Hematopoietic multipotent progenitor cell treated with erythropoietin and hydrocortisone succinate and interleukin-3 and kit ligand, for 4 days (in vitro differentiated cells): ENCODE results near the gene THOC2.
"Not testable (repeated sequence)": the region's sequence is repeated elsewhere in the genome, so short reads cannot be mapped to it uniquely, and the experiment has no call there.

Experiments
- DNase-seq: peaks from one replicate; pipeline ENCODE4 v3.0.0-alpha.2; 2015

Gene THOC2

DNA sequence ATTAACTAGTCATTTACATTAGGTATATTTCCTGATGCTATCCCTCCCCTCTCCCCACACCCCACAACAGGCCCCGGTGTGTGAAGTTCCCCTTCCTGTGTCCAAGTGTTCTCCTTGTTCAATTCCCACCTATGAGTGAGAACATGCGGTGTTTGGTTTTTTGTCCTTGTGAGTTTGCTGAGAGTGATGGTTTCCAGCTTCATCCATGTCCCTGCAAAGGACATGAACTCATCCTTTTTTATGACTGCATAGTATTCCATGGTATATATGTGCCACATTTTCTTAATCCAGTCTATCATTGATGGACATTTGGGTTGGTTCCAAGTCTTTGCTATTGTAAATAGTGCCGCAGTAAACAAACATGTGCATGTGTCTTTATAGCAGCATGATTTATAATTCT, 69.1 kb downstream of the THOC2 start:
- not testable (repeated sequence) for DNase-seq

DNA sequence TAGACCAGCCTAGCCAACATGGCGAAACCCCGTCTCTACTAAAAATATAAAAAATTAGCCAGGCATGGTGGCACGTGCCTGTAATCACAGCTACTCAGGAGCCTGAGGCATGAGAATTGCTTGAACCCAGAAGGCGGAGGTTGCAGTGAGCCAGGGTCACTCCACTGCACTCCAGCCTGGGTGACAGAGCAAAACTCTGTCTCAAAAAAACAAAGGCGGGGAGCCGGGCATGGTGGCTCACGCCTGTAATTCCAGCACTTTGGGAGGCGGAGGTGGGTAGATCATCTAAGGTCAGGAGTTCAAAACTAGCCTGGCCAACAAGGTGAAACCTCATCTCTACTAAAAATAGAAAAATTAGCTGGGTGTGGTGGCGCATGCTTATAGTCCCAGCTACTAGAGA, 76.3 kb downstream of the THOC2 start:
- not testable (repeated sequence) for DNase-seq

DNA sequence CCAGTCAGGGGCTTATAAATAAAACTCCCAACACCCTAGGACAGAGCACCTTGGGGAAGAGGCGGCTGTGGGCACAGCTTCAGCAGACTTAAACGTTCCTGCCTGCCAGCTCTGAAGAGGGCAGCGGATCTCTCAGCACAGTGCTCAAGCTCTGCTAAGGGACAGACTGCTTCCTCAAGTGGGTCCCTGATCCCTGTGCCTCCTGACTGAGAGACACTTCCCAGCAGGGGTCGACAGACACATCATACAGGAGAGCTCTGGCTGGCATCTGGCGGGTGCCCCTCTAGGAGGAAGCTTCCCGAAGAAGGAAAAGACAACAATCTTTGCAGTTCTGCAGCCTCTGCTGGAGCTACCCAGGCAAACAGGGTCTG, 84.1 kb downstream of the THOC2 start:
- DNase-seq: not testable (repeated sequence)

DNA sequence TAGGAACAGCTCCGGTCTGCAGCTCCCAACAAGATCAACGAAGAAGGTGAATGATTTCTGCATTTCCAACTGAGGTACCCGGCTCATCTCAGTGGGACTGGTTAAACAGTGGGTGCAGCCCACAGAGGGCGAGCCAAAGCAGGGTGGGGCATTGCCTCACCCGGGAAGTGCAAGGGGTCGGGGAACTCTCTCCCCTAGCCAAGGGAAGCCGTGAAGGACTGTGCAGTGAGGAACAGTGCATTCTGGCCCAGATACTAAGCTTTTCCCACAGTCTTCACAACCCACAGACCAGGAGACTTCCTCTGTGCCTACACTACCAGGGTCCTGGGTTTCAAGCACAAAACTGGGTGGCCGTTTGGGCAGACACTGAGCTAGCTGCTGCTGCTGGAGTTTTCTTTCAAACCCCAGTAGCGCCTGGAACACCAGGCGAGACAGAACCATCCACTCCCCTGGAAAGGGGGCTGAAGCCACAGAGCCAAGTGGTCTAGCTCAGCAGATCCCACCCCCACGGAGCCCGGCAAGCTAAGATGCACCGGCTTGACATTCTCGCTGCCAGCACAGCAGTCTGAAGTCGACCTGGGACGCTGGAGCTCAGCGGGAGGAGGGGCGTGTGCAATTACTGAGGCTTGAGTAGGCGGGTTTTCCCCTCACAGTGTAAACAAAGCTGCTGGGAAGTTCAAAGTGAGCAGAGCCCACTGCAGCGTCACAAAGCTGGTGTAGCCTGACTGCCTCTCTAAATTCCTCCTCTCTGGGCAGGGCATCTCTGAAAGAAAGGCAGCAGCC, 84.6 kb downstream of the THOC2 start:
- DNase-seq: no peak

DNA sequence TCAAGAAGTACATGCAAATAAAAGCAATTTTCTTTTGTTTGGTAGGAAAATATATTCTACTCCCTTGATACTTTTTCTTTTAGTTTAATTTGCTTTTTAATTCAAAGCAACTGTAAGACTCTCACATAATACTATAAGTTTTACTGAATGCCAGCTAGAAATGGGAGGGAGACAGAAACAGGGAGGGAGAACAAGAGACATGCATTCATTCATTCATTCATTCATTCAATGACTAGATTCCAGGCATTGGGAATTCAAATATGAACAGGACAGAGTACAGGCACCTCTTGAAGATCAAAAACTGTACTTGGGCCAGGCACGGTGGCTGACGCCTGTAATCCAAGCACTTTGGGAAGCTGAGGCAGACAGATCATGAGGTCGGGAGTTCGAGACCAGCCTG, 85.6 kb downstream of the THOC2 start:
- no peak for DNase-seq

DNA sequence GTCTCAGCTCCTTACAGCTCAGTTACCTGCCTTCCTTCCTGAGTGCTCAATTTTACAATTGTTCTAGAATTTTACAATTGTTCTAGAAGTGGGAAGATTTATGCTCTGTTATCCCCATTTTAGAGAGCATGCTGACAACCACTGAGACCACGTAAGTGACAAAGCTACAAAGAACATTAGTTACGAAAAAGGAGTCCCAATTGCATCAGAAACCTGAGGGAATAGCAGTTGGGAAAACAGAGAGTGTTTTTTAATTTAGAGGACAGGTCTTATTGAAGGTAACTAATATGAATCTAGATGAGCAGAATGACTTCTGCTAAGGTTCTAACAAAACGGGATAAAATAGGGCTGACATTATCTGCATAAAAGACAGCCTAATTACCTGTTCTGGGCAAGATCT, 103.3 kb downstream of the THOC2 start:
- DNase-seq: no peak

DNA sequence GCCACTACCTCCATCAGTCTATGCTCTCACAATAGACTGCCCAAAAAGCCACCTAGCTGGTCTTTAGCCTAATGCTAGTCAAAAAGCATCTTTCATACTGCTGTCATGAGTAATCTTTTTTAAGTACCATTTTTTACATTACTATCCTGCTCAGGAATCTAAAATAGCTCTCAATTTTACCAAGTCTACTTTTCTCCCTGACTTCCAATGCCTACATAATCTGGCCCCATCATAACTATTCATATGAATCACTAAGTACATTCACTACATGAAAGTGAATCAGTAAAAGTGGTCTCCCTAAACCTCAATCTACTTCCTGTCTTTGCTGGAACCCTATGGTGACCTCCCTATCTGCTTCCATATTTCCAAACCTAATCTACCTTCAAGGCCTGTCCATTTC, 105.9 kb downstream of the THOC2 start:
- no peak for DNase-seq

DNA sequence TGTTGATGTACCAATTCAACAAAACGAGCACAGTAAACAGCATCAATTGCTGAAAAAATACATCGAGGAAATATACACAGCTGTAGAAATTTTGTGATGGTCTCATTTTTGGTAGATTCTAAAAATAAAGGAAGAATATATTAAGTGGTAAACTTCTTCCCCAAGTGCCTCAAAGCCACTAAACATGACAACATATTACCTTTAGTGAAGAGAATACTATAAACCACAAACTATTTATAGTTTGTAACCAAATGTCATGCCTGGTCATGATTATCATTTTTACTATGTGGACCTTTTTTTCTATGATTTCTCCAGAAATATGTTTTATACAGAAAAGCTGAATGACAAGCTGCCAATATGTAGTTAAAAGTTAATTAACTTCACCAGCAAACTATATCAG, 106.9 kb downstream of the THOC2 start:
- DNase-seq: no peak

DNA sequence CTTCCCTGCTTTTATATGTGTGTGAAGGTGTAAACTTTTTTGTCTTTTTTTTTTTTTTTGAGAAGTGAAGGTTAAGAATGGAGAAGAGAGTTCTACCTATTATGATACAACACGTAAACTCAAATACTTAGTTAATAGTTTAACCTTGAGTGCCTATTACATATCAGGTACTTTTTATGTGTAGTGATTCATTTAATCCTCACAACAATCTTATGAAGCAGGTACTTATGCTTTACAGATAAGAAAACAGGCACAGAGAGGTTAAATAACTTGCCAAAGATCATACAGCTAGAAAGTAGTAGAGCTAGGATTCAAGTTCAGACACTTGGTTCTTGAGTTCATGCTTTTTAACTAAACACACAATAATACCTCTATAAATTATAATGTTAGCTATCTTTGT, 107.4 kb downstream of the THOC2 start:
- DNase-seq: no peak

DNA sequence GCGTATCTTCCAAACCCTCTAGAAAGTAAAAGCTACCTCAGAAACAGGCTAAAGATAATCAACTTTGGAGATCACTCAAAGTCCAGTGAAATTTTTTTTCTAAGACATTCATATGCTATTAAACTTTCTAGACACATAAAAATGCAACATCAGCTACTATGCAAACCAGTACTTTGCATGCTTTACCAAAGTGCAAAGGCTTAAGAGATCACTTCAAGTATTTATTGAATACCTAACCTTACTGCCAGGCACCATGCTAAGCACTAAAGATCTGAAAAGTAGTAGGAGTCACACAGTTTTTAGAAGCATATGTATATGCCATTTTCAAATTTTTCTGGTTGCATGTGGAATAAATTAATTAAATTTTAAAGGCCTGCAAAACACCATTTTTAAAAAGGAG, 115.8 kb downstream of the THOC2 start:
- no peak for DNase-seq

DNA sequence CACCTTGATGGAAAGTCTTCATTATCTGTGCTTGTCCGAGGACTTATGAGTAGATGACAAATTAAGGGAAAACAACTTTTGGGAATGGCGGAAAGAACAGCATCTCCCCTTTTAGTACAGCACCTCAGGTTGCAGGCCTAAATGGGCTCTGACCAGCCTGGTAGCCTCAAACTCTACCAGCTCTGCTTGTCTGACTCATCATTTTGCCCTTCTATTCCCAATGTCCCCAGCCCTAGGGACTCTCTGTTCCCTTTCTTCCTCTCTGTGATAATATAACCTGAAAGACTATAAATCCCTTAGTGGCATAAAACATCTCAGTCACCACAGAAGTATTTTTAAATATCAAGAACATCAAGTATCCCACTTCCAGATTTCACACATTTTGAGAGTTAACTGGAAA, 121.9 kb downstream of the THOC2 start:
- DNase-seq: no peak

DNA sequence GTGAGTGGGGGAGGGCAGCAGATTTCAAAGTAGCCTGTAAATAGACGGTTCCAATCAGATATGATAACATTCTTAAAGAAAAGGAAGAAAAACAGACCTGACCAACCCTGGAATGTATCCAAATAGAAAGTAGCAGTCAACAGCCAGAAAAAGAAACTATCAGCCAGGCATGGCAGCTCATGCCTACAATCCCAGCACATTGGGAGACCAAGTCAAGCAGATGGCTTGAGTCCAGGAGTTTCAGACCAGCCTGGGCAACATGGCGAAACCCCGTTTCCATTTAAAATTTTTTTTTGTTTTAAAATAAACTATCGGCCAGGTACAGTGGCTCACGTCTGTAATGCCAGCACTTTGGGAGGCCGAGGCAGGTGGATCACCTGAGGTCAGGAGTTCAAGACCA, 125.0 kb downstream of the THOC2 start:
- no peak for DNase-seq

DNA sequence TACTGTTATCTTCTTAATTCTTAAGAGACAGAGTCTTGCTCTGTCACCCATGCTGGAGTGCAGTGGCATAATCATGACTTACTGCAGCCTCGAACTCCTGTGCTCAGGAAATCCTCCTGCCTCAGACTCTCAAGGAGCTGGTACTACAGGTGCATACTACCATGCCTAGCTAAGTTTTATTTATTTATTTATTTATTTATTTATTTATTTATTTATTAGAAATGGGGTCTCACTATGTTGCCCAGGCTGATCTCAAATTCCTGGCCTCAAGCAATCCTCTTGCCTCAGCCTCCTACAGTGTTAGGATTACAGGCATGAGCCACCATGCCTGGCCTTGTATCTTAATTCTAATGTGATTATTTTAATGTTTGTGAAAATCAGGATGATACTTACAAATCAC, 125.6 kb downstream of the THOC2 start:
- DNase-seq: no peak

DNA sequence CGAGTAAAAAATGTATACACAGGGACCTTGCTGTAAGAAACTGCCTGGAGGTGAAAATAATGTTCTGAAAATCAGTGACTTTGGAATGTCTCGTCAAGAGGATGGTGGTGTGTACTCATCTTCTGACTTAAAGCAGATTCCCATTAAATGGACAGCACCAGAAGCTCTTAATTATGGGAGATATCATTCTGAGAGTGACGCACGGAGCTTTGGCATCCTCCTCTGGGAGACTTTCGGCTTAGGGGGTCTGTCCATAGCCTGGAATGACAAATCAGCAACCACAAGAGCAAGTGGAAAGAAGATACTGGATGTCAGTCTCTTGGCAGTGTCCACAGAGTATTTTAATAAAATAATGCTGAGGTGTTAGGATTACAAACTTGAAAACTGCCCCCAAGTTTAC, 129.4 kb downstream of the THOC2 start:
- no peak for DNase-seq

DNA sequence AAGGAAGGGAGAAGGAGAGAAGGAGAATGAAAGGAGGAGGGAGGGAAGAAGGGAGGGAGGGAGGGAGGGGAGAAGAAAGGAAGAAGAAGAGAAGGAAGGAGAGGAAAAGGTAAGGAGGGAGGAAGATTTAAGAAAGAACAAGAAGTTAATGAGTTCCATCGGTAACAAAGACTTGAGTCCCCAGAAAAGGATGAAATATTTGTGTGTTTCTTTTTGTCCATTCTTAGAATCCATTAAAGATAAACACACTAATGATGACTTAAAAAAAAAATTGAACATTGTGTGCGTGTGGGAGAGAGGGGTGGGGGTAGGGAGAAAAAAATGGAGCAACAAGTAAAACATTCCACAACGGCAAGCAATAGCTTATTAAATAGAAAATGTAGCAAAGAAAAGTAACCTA, 131.4 kb downstream of the THOC2 start:
- no peak for DNase-seq

DNA sequence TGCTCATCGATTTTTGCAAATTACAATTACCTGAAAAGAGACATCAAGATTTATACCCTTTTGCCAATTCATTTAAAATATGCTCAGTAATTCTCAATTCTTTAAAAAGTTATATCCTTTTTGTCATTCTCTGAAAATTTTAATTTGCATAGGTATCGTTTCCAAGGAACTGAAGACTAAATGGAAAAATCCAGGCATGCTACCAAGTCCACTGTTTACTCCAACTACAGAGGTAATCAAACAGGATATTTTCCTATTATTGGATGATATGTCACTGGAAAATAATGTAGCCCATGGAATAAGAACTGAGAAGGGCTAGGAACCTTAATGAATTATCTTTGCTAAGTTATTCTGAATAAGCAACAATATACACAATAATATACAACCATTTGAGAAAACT, 132.7 kb downstream of the THOC2 start:
- no peak for DNase-seq

DNA sequence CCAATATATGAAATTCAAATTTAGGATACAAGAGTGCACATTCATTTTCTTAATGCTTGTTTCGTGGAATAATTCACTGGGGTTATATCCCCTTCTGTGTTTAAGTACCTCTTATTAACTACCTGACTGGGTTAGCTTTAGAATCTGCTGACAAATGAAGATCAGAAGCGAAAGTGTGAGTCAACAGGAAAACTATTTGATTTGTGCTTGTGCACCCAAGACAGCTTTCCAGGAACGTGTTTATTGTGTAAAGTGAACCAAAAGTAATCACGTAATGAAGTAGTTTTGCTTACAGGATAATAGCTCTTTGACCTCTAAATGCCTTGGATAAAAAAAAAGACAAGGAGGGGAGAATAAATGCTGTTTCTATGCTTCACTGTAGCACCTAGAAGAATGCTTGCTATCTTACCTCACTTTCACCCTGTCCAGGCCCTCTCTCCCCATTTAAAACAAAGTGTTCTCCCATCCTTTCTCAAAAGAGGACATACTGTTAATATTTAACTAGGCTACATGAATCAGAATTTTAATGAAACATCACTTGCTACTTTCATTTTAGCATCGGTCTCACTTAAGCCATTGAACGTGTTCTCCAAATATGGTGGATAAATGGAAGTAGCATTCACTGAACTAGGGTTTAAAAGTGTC, 141.9 kb downstream of the THOC2 start:
- no peak for DNase-seq

DNA sequence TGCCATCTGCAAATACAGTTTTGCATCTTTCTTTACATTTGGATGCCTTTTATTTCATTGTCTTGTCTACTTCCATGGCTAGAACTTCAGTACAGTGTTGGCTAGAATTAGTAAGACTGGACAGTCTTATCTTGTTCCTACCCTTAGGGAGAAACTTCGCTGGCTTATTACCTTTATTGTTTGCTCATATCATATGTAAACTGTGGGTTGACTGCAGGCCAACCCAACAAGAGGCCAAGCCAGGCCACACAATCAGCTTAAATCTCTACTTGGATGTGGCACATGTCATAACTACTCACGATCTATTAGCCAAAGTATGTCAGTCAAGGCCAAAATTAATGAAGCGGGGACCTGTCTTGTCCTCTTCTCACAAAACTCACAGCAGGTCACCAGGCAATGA, 144.1 kb downstream of the THOC2 start:
- DNase-seq: no peak

DNA sequence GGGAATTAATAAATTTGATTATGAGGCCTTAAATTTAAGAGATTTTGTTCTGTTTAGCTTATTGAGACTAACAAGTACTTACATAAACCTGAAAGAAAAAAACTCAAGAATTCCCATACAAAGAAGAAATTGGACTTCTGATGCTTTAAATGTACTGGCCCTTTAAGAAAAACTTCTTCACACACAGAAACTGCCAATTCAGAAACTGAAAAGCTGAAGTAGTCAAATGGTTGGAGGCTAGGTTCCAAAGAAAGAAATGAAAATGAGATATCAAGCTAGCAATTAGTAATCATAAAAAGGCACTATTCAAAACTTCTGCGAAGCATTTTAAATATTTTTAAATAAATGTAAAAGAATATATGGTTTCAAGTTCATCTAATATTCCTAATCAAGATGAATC, 151.3 kb downstream of the THOC2 start:
- DNase-seq: no peak

DNA sequence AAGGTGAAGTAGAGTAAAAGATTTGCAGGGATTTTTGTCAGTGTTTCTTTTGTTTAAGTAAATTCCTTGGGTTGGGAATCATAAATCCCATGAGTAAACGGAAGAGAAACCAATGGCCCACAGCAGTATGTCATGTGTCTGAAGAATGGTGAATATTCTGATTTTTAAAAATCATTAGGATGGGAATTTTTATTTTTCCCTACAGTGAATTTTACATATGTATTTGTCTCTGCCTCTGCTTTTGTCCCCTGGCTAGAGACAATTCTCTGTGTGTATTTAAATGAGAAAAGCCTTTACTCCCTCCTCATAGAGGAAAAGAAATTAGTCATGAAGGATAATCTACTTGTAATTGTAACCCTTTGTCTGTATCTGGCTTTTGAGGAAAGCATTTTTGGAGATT, 152.1 kb downstream of the THOC2 start:
- DNase-seq: no peak

DNA sequence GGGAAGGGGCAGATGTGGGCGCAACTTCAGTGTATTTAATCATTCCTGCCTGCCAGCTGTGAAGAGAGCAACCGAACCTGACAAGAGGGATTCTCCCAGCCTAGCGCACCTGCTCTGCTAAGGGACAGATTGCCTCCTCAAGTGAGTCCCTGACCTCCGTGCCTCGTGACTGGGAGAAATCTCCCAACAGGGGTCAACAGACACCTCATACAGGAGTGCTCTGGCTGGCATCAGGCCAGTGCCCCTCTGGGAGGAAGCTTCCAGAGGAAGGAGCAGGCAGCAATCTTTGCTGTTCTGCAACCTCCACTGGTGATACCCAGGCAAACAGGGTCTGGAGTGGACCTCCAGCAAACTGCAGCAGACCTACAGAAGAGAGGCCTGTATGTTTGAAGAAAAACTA, 158.8 kb downstream of the THOC2 start:
- not testable (repeated sequence) for DNase-seq

DNA sequence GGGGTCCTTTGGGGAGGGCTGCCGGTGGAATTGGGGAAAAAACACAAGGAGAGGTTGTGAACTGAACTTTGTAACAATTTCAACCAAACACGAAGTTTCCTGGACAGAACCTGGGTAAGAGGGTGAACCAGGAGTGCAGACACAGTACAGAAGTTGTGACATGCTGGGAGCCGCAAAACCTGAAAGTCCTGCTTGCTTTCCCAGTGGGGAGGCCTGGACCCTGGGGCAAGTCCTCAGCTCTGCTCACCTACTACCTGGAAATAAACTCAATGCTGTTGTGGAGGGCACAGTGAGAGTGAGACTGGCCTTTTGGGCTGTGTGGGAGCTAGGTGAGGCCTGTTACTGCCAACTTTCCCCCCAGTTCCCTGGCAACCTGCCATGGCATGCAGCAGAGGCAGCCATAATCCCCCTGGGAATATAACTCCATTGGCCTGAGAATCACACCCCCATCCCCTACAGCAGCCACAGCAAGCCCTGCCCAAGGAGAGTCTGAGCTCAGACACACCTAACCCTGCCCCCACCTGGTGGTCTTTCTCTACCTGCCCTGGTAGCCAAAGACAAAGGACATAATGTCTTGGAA, 162.8 kb downstream of the THOC2 start:
- no peak for DNase-seq

DNA sequence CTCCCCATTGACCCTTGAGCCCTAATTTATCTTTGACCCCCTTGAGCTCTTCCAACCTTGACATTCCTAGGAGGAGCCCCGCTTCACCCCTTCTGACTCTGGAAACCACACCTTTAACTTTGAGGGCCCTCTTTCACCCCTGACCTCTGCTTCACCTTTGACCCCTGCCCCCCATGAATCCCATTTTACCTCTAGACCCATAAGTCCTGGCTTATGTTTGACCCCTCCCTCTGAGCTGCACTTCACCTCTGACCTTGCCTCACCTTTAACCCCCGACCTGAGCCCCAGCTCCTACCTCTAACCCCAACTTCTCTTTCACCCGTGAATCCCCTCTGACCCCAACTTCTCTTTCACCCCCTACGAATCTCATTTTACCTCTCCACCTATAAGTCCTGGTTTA, 169.7 kb downstream of the THOC2 start:
- no peak for DNase-seq

DNA sequence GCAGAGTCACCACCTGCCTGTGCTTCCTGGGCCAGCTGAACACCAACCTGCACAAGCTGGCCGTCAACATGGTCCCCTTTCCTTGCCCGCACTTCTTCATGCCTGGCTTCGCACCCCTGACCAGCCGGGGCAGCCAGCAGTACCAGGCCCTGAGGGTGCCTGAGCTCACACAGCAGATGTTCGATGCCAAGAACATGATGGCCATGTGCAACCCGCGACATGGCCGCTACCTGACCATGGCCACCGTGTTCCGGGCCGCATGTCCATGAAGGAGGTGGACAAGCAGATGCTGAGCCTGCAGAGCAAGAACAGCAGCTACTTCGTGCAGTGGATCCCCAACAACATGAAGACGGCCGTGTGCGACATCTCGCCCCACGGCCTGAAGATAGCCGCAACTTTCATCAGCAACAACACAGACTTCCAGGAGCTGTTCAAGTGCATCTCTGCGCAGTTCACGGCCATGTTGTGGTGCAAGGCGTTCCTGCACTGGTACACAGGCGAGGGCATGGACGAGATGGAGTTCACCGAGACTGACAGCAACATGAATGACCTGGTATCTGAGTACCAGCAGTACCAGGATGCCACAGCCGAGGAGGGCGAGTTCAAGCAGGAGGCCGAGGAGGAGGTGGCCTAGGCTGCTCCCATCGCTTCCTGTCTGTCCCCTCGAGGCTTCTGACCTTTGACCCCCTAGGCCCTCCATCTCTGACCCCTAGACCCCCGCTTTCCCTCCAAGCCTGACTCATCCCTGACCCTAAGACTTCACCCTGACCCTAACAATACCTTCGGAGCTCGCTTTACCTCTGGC, 170.3 kb downstream of the THOC2 start:
- no peak for DNase-seq
